HEK293 (cell line): ENCODE measurements around the gene SERINC1.
A peak's percentile ranks its signal among the peaks of the same experiment; 100 is the strongest.

Experiments used
- CTCF ChIA-PET: fragments of 350-600 bp; formaldehyde crosslinking; extraction: SDS; loops from one replicate; lab custom pipeline; 2021; ENCODE audit warnings: antibody characterized with exemption; lab: Yijun Ruan, JAX
- POLR2A ChIA-PET: fragments of 300-600 bp; formaldehyde crosslinking; extraction: SDS; loops from one replicate; lab custom pipeline; 2020; ENCODE audit warnings: antibody characterized with exemption, inconsistent platforms; lab: Yijun Ruan, JAX
- H3K27ac ChIP-seq: fragments of 200-500 bp; sonication (Bioruptor generic); 2 replicates; pipeline ENCODE4 v1.5.1; 2014; ENCODE audit warnings: low read depth, low read length, control low read depth, inconsistent platforms; ENCODE audit errors: extremely low read depth
- H3K36me3 ChIP-seq, 2 experiments: fragments of 200-500 bp in 1 of 2; sonication (Bioruptor generic) in 1 of 2; 1 replicate in 1 of 2; 2 replicates in 1 of 2; pipeline ENCODE4 v1.5.1; 2014 to 2017; ENCODE audit warnings: inconsistent platforms in 2 of 2, low read length in 2 of 2; ENCODE audit not compliant: control insufficient read depth in 2 of 2, insufficient read depth in 1 of 2
- H3K4me1 ChIP-seq: fragments of 200-500 bp; sonication (Bioruptor generic); 2 replicates; pipeline ENCODE4 v1.5.1; 2014; ENCODE audit warnings: mild to moderate bottlenecking, low read length, inconsistent platforms; ENCODE audit not compliant: control insufficient read depth, insufficient read depth
- H3K4me3 ChIP-seq: 2 replicates; pipeline ENCODE4 v1.5.1; 2011; ENCODE audit warnings: low read depth, mild to moderate bottlenecking, control low read depth, low read length, moderate library complexity
- H3K9me3 ChIP-seq: fragments of 200-500 bp; sonication (Bioruptor generic); 2 replicates; pipeline ENCODE4 v1.5.1; 2014; ENCODE audit warnings: low read depth, low read length, inconsistent platforms; ENCODE audit not compliant: control insufficient read depth, insufficient read depth
- BCL11A ChIP-seq: fragments of 450-650 bp; formaldehyde crosslinking; IDR thresholded peaks from 2 replicates; pipeline ENCODE4 v1.5.1; 2016; ENCODE audit warnings: low read depth, missing biosample characterization, missing genetic modification characterization
- FEZF1 ChIP-seq: fragments of 450-650 bp; formaldehyde crosslinking; IDR thresholded peaks from 2 replicates; pipeline ENCODE4 v1.5.1; 2016; ENCODE audit warnings: missing biosample characterization, missing genetic modification characterization
- GLI2 ChIP-seq: fragments of 450-650 bp; formaldehyde crosslinking; IDR thresholded peaks from 2 replicates; pipeline ENCODE4; 2017; ENCODE audit warnings: missing biosample characterization, missing genetic modification characterization, low read depth, borderline replicate concordance
- OSR2 ChIP-seq: fragments of 450-650 bp; formaldehyde crosslinking; IDR thresholded peaks from 2 replicates; pipeline ENCODE4 v1.5.1; 2016; ENCODE audit warnings: missing biosample characterization, missing genetic modification characterization
- SCRT1 ChIP-seq: fragments of 450-650 bp; formaldehyde crosslinking; IDR thresholded peaks from 2 replicates; pipeline ENCODE4 v1.5.1; 2016; ENCODE audit warnings: missing biosample characterization, missing genetic modification characterization, borderline replicate concordance
- TRIM28 ChIP-seq: IDR thresholded peaks from 2 replicates; pipeline ENCODE4 v1.6.1; 2011; ENCODE audit warnings: low read length, control low read depth, borderline replicate concordance
- ZBTB21 ChIP-seq: fragments of 450-650 bp; formaldehyde crosslinking; IDR thresholded peaks from 2 replicates; pipeline ENCODE4 v1.5.1; 2017; ENCODE audit warnings: missing biosample characterization, missing genetic modification characterization
- ZBTB7A ChIP-seq: fragments of 450-650 bp; formaldehyde crosslinking; IDR thresholded peaks from 2 replicates; pipeline ENCODE4 v1.5.1; 2016; ENCODE audit warnings: low read depth, missing biosample characterization, missing genetic modification characterization
- ZNF132 ChIP-seq: fragments of 450-650 bp; formaldehyde crosslinking; IDR thresholded peaks from 2 replicates; pipeline ENCODE4 v1.5.1; 2017; ENCODE audit warnings: missing biosample characterization, missing genetic modification characterization, borderline replicate concordance
- ZNF175 ChIP-seq: fragments of 450-650 bp; formaldehyde crosslinking; IDR thresholded peaks from 2 replicates; pipeline ENCODE4 v1.5.1; 2016; ENCODE audit warnings: missing biosample characterization, missing genetic modification characterization
- ZNF184 ChIP-seq: fragments of 450-650 bp; IDR thresholded peaks from 2 replicates; pipeline ENCODE4 v1.5.1; 2018; ENCODE audit warnings: missing biosample characterization, mild to moderate bottlenecking, missing genetic modification characterization
- ZNF23 ChIP-seq: fragments of 450-650 bp; formaldehyde crosslinking; IDR thresholded peaks from 2 replicates; pipeline ENCODE4 v1.5.1; 2016; ENCODE audit warnings: missing biosample characterization, missing genetic modification characterization, borderline replicate concordance
- ZNF248 ChIP-seq: fragments of 450-650 bp; formaldehyde crosslinking; IDR thresholded peaks from 2 replicates; pipeline ENCODE4 v1.5.1; 2017; ENCODE audit warnings: missing biosample characterization, missing genetic modification characterization
- ZNF354C ChIP-seq: fragments of 450-650 bp; formaldehyde crosslinking; IDR thresholded peaks from 2 replicates; pipeline ENCODE4 v1.5.1; 2016; ENCODE audit warnings: missing biosample characterization, missing genetic modification characterization, low read depth, borderline replicate concordance
- ZNF37A ChIP-seq: fragments of 450-650 bp; IDR thresholded peaks from 2 replicates; pipeline ENCODE4 v1.5.1; 2018; ENCODE audit warnings: missing biosample characterization, missing genetic modification characterization
- ZNF677 ChIP-seq: fragments of 450-650 bp; IDR thresholded peaks from 2 replicates; pipeline ENCODE4 v1.5.0; 2018; ENCODE audit warnings: missing biosample characterization, mild to moderate bottlenecking, missing genetic modification characterization, moderate library complexity
- ZNF707 ChIP-seq: fragments of 450-650 bp; formaldehyde crosslinking; IDR thresholded peaks from 2 replicates; pipeline ENCODE4 v1.5.1; 2016; ENCODE audit warnings: missing biosample characterization, missing genetic modification characterization
- ZNF843 ChIP-seq: fragments of 450-650 bp; formaldehyde crosslinking; IDR thresholded peaks from 2 replicates; pipeline ENCODE4 v1.5.1; 2016; ENCODE audit warnings: missing biosample characterization, missing genetic modification characterization
- ZSCAN16 ChIP-seq: fragments of 450-650 bp; formaldehyde crosslinking; IDR thresholded peaks from 2 replicates; pipeline ENCODE4 v1.5.1; 2016; ENCODE audit warnings: missing biosample characterization, missing genetic modification characterization
- TF ChIP-seq, protein P1 (sequence below): fragments of 450-650 bp; IDR thresholded peaks from 2 replicates; pipeline ENCODE4 v1.5.1; 2018; ENCODE audit warnings: missing biosample characterization, missing genetic modification characterization
- TF ChIP-seq, protein P2 (sequence below): fragments of 450-650 bp; formaldehyde crosslinking; optimal IDR thresholded peaks from 2 replicates; pipeline ENCODE3; 2016; ENCODE audit warnings: missing biosample characterization, mild to moderate bottlenecking, missing genetic modification characterization
- TF ChIP-seq, protein P3 (sequence below): fragments of 450-650 bp; formaldehyde crosslinking; conservative IDR thresholded peaks from 2 replicates; pipeline ENCODE4 v1.5.1; 2016; ENCODE audit warnings: low read depth, missing biosample characterization, missing genetic modification characterization
- TF ChIP-seq, protein P4 (sequence below): fragments of 450-650 bp; formaldehyde crosslinking; IDR thresholded peaks from 2 replicates; pipeline ENCODE4 v1.5.1; 2017; ENCODE audit warnings: missing biosample characterization, missing genetic modification characterization
- TF ChIP-seq, protein P5 (sequence below): fragments of 450-650 bp; formaldehyde crosslinking; IDR thresholded peaks from 2 replicates; pipeline ENCODE4 v1.5.1; 2016; ENCODE audit warnings: missing biosample characterization, missing genetic modification characterization
- TF ChIP-seq, protein P6 (sequence below): fragments of 450-650 bp; formaldehyde crosslinking; IDR thresholded peaks from 2 replicates; pipeline ENCODE4 v1.5.1; 2016; ENCODE audit warnings: missing biosample characterization, missing genetic modification characterization, borderline replicate concordance

Gene SERINC1

DNA sequence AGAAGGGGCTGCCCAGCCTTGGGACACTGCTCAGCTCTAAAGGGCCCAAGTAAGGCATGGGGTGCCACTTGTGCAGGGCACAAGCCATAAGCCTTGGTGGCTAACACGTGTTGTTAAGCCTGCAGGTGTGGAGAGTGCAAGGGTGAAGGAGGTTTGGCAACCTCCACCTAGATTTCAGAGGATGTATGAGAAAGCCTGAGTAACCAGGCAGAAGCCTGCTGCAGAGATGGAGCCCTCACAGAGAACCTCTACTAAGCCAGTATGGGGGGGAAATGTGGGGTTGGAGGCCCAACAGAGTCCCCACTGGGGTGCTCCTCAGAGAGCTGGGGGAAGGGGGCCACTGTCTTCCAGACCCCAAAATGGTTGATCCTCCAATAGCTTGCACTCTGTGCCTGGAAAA, 32.6 kb downstream of the SERINC1 start (continued):
- no peak for TF ChIP-seq ZNF707
- TF ChIP-seq, protein P1, sequence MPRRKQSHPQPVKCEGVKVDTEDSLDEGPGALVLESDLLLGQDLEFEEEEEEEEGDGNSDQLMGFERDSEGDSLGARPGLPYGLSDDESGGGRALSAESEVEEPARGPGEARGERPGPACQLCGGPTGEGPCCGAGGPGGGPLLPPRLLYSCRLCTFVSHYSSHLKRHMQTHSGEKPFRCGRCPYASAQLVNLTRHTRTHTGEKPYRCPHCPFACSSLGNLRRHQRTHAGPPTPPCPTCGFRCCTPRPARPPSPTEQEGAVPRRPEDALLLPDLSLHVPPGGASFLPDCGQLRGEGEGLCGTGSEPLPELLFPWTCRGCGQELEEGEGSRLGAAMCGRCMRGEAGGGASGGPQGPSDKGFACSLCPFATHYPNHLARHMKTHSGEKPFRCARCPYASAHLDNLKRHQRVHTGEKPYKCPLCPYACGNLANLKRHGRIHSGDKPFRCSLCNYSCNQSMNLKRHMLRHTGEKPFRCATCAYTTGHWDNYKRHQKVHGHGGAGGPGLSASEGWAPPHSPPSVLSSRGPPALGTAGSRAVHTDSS (tag by site-specific recombination): no peak
- 0 out of 2 replicates have a peak, but pooled peaks have one; percentile 9 for TF ChIP-seq ZNF37A (tag by site-specific recombination)
- TF ChIP-seq TRIM28: peak; percentile 28; the same call in 1 of the 2 replicates
- TF ChIP-seq, protein P2, sequence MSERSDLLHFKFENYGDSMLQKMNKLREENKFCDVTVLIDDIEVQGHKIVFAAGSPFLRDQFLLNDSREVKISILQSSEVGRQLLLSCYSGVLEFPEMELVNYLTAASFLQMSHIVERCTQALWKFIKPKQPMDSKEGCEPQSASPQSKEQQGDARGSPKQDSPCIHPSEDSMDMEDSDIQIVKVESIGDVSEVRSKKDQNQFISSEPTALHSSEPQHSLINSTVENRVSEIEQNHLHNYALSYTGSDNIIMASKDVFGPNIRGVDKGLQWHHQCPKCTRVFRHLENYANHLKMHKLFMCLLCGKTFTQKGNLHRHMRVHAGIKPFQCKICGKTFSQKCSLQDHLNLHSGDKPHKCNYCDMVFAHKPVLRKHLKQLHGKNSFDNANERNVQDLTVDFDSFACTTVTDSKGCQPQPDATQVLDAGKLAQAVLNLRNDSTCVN (tag by site-specific recombination): no peak
- no peak for TF ChIP-seq FEZF1 (tag by site-specific recombination)
- peak; percentile 43; the same call in 1 of the 2 replicates for TF ChIP-seq ZNF184 (tag by site-specific recombination)

DNA sequence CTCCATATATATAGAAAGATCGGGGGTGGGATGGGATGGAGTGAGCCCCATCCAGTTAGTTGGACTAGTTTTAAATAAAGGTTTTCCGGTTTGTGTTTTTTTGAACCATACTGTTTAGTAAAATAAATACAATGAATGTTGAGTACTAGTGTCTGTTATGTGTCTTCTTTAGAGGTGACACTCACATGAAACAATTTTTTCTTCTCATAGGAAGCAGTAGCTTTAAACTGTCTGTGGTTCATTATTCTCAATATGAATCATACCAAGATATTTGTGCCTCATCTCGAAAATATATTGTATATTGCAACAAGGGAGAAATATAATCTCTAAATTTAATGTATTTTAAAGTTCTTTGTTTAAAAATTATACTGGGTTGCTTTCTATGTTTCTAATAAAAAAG, 38.8 kb downstream of the SERINC1 start:
- POLR2A ChIA-PET: no interaction called here
- H3K27ac ChIP-seq: no peak overlapping the region
- TF ChIP-seq ZNF843 (no peak), ZNF132 (tag by site-specific recombination) (no peak), GLI2 (tag by site-specific recombination) (no peak), ZNF23 (no peak), ZNF248 (tag by site-specific recombination) (no peak), ZNF677 (tag by site-specific recombination) (no peak), OSR2 (tag by site-specific recombination) (no peak), BCL11A (tag by site-specific recombination) (no peak), ZNF354C (tag by site-specific recombination) (no peak), ZBTB21 (no peak), ZBTB7A (no peak), SCRT1 (tag by site-specific recombination) (no peak), TRIM28 (no peak), ZSCAN16 (no peak), ZNF175 (tag by site-specific recombination) (no peak)
- TF ChIP-seq, protein P3, sequence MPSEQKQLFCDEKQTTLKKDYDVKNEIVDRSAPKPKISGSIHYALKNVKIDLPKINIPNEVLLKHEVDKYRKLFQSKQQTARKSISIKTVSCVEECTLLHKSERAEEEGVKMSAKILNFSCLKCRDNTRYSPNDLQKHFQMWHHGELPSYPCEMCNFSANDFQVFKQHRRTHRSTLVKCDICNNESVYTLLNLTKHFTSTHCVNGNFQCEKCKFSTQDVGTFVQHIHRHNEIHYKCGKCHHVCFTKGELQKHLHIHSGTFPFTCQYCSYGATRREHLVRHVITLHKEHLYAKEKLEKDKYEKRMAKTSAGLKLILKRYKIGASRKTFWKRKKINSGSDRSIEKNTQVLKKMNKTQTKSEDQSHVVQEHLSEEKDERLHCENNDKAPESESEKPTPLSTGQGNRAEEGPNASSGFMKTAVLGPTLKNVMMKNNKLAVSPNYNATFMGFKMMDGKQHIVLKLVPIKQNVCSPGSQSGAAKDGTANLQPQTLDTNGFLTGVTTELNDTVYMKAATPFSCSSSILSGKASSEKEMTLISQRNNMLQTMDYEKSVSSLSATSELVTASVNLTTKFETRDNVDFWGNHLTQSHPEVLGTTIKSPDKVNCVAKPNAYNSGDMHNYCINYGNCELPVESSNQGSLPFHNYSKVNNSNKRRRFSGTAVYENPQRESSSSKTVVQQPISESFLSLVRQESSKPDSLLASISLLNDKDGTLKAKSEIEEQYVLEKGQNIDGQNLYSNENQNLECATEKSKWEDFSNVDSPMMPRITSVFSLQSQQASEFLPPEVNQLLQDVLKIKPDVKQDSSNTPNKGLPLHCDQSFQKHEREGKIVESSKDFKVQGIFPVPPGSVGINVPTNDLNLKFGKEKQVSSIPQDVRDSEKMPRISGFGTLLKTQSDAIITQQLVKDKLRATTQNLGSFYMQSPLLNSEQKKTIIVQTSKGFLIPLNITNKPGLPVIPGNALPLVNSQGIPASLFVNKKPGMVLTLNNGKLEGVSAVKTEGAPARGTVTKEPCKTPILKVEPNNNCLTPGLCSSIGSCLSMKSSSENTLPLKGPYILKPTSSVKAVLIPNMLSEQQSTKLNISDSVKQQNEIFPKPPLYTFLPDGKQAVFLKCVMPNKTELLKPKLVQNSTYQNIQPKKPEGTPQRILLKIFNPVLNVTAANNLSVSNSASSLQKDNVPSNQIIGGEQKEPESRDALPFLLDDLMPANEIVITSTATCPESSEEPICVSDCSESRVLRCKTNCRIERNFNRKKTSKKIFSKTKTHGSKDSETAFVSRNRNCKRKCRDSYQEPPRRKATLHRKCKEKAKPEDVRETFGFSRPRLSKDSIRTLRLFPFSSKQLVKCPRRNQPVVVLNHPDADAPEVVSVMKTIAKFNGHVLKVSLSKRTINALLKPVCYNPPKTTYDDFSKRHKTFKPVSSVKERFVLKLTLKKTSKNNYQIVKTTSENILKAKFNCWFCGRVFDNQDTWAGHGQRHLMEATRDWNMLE (tag by site-specific recombination): no peak
- TF ChIP-seq, protein P4, sequence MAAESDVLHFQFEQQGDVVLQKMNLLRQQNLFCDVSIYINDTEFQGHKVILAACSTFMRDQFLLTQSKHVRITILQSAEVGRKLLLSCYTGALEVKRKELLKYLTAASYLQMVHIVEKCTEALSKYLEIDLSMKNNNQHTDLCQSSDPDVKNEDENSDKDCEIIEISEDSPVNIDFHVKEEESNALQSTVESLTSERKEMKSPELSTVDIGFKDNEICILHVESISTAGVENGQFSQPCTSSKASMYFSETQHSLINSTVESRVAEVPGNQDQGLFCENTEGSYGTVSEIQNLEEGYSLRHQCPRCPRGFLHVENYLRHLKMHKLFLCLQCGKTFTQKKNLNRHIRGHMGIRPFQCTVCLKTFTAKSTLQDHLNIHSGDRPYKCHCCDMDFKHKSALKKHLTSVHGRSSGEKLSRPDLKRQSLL (tag by site-specific recombination): no peak
- TF ChIP-seq, protein P5, sequence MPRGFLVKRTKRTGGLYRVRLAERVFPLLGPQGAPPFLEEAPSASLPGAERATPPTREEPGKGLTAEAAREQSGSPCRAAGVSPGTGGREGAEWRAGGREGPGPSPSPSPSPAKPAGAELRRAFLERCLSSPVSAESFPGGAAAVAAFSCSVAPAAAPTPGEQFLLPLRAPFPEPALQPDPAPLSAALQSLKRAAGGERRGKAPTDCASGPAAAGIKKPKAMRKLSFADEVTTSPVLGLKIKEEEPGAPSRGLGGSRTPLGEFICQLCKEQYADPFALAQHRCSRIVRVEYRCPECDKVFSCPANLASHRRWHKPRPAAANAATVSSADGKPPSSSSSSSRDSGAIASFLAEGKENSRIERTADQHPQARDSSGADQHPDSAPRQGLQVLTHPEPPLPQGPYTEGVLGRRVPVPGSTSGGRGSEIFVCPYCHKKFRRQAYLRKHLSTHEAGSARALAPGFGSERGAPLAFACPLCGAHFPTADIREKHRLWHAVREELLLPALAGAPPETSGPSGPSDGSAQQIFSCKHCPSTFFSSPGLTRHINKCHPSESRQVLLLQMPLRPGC (tag by site-specific recombination): no peak
- TF ChIP-seq, protein P6, sequence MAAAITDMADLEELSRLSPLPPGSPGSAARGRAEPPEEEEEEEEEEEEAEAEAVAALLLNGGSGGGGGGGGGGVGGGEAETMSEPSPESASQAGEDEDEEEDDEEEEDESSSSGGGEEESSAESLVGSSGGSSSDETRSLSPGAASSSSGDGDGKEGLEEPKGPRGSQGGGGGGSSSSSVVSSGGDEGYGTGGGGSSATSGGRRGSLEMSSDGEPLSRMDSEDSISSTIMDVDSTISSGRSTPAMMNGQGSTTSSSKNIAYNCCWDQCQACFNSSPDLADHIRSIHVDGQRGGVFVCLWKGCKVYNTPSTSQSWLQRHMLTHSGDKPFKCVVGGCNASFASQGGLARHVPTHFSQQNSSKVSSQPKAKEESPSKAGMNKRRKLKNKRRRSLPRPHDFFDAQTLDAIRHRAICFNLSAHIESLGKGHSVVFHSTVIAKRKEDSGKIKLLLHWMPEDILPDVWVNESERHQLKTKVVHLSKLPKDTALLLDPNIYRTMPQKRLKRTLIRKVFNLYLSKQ (tag by site-specific recombination): no peak
- TF ChIP-seq, all 188 proteins: peak for 0
- H3K4me1 ChIP-seq: no peaks in the 10 kb centered on the region
- CTCF ChIA-PET: interaction anchor here (0.6 to 1.4 kb wide), 3 partner anchors 12 to 51 kb away, joined by 3 to 4 read pairs (median 3); no protein-coding TSS in a partner anchor
- no peak overlapping the region for H3K4me3 ChIP-seq
- H3K9me3 ChIP-seq: no peaks in the 10 kb centered on the region
- H3K36me3 ChIP-seq: peaks cover 18 to 86% of the 10 kb centered on the region in 2 experiments
